ENCODE data around the gene AMACR. TPM values are rescaled to one million over a fixed set of nuclear protein-coding genes. Genes with fewer than 3 reads are reported as not detected.

Gene AMACR
- total and polyA plus RNA-seq, 9 of the 15 experiments (the other 6 are each of a cell fraction or from before 2014, with no cell fraction given), result 0.72 to 4.6 (median 4.0) TPM

DNA sequence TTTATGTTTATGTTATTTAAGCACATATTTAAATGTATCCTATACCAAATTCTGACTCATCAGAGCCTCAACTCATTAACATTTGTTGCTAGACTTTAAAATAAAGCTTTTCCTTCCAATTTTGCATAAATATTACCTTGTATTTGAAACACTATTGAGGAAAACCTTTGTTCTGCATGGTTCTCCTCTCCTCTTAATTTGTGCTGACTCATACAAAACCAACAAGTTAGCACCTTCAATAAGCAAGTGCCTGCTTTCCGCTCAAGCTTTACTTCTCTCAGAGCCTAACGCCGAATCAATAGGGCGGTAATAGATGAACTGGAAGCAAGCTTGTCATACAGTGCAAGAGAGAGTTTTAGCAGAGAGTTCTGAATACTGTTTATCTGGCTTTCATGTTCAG, 7.9 kb downstream of the AMACR start (continued):
- TF ChIP-seq, protein P1, sequence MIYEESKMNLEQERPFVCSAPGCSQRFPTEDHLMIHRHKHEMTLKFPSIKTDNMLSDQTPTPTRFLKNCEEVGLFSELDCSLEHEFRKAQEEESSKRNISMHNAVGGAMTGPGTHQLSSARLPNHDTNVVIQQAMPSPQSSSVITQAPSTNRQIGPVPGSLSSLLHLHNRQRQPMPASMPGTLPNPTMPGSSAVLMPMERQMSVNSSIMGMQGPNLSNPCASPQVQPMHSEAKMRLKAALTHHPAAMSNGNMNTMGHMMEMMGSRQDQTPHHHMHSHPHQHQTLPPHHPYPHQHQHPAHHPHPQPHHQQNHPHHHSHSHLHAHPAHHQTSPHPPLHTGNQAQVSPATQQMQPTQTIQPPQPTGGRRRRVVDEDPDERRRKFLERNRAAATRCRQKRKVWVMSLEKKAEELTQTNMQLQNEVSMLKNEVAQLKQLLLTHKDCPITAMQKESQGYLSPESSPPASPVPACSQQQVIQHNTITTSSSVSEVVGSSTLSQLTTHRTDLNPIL (CRISPR knock-in tag; IDR thresholded peaks at IDR 0.05), result no peak
- TF ChIP-seq EZH2 (IDR thresholded peaks at IDR 0.05; ENCODE audit: borderline replicate concordance, low read depth, low read length) (no peak), SMAD3 (CRISPR knock-in tag; conservative IDR thresholded peaks at IDR 0.05) (no peak), ZNF217 (CRISPR knock-in tag; IDR thresholded peaks at IDR 0.05) (no peak), RBM15 (IDR thresholded peaks at IDR 0.05; ENCODE audit: insufficient read depth, low read length) (no peak), BRF1 (IDR thresholded peaks at IDR 0.05; ENCODE audit: borderline replicate concordance, extremely low read depth, insufficient read length) (no peak), ZNF316 (IDR thresholded peaks at IDR 0.05) (peak; percentile 96), PHB2 (IDR thresholded peaks at IDR 0.05; ENCODE audit: low read depth) (no peak), NFE2L1 (tag; IDR thresholded peaks at IDR 0.05; ENCODE audit: borderline replicate concordance, low read depth) (0 out of 2 replicates have a peak, but pooled peaks have one; percentile 27), SP1 (CRISPR knock-in tag; IDR thresholded peaks at IDR 0.05) (no peak), MAFG (tag; conservative IDR thresholded peaks at IDR 0.05) (peak; percentile 91), LCOR (CRISPR knock-in tag; IDR thresholded peaks at IDR 0.05) (no peak), RBFOX2 (IDR thresholded peaks at IDR 0.05; ENCODE audit: low read depth, low read length) (no peak)
- TF ChIP-seq, protein P2, sequence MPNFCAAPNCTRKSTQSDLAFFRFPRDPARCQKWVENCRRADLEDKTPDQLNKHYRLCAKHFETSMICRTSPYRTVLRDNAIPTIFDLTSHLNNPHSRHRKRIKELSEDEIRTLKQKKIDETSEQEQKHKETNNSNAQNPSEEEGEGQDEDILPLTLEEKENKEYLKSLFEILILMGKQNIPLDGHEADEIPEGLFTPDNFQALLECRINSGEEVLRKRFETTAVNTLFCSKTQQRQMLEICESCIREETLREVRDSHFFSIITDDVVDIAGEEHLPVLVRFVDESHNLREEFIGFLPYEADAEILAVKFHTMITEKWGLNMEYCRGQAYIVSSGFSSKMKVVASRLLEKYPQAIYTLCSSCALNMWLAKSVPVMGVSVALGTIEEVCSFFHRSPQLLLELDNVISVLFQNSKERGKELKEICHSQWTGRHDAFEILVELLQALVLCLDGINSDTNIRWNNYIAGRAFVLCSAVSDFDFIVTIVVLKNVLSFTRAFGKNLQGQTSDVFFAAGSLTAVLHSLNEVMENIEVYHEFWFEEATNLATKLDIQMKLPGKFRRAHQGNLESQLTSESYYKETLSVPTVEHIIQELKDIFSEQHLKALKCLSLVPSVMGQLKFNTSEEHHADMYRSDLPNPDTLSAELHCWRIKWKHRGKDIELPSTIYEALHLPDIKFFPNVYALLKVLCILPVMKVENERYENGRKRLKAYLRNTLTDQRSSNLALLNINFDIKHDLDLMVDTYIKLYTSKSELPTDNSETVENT (CRISPR knock-in tag; IDR thresholded peaks at IDR 0.05), result no peak
- TF ChIP-seq, protein P3, sequence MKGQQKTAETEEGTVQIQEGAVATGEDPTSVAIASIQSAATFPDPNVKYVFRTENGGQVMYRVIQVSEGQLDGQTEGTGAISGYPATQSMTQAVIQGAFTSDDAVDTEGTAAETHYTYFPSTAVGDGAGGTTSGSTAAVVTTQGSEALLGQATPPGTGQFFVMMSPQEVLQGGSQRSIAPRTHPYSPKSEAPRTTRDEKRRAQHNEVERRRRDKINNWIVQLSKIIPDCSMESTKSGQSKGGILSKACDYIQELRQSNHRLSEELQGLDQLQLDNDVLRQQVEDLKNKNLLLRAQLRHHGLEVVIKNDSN (CRISPR knock-in tag; IDR thresholded peaks at IDR 0.05), result no peak
- TF ChIP-seq, protein P4, sequence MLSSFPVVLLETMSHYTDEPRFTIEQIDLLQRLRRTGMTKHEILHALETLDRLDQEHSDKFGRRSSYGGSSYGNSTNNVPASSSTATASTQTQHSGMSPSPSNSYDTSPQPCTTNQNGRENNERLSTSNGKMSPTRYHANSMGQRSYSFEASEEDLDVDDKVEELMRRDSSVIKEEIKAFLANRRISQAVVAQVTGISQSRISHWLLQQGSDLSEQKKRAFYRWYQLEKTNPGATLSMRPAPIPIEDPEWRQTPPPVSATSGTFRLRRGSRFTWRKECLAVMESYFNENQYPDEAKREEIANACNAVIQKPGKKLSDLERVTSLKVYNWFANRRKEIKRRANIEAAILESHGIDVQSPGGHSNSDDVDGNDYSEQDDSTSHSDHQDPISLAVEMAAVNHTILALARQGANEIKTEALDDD (IDR thresholded peaks at IDR 0.05), result no peak
- TF ChIP-seq, protein P5, sequence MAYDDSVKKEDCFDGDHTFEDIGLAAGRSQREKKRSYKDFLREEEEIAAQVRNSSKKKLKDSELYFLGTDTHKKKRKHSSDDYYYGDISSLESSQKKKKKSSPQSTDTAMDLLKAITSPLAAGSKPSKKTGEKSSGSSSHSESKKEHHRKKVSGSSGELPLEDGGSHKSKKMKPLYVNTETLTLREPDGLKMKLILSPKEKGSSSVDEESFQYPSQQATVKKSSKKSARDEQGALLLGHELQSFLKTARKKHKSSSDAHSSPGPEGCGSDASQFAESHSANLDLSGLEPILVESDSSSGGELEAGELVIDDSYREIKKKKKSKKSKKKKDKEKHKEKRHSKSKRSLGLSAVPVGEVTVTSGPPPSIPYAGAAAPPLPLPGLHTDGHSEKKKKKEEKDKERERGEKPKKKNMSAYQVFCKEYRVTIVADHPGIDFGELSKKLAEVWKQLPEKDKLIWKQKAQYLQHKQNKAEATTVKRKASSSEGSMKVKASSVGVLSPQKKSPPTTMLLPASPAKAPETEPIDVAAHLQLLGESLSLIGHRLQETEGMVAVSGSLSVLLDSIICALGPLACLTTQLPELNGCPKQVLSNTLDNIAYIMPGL (CRISPR knock-in tag; IDR thresholded peaks at IDR 0.05), result no peak
- TF ChIP-seq, protein P6, sequence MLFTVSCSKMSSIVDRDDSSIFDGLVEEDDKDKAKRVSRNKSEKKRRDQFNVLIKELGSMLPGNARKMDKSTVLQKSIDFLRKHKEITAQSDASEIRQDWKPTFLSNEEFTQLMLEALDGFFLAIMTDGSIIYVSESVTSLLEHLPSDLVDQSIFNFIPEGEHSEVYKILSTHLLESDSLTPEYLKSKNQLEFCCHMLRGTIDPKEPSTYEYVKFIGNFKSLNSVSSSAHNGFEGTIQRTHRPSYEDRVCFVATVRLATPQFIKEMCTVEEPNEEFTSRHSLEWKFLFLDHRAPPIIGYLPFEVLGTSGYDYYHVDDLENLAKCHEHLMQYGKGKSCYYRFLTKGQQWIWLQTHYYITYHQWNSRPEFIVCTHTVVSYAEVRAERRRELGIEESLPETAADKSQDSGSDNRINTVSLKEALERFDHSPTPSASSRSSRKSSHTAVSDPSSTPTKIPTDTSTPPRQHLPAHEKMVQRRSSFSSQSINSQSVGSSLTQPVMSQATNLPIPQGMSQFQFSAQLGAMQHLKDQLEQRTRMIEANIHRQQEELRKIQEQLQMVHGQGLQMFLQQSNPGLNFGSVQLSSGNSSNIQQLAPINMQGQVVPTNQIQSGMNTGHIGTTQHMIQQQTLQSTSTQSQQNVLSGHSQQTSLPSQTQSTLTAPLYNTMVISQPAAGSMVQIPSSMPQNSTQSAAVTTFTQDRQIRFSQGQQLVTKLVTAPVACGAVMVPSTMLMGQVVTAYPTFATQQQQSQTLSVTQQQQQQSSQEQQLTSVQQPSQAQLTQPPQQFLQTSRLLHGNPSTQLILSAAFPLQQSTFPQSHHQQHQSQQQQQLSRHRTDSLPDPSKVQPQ (CRISPR knock-in tag; IDR thresholded peaks at IDR 0.05; ENCODE audit: borderline replicate concordance), result no peak

All from K562 (cell line).